Ishikawa (cell line): ENCODE measurements around the gene REXO5.

ENCODE experiments used
- CEBPB ChIP-seq: IDR thresholded peaks from 2 replicates; pipeline ENCODE4 v1.6.1; 2012
- CREB1 ChIP-seq: IDR thresholded peaks from 2 replicates; pipeline ENCODE4 v1.6.1; 2012; ENCODE audit warnings: low read depth
- EGR1 ChIP-seq: IDR thresholded peaks from 2 replicates; pipeline ENCODE4 v1.6.1; 2012
- EP300 ChIP-seq: IDR thresholded peaks from 2 replicates; pipeline ENCODE4 v1.6.1; 2012; ENCODE audit warnings: borderline replicate concordance
- FOXM1 ChIP-seq: IDR thresholded peaks from 2 replicates; pipeline ENCODE4 v1.6.1; 2012; ENCODE audit warnings: low read depth, borderline replicate concordance
- MAX ChIP-seq: IDR thresholded peaks from 2 replicates; pipeline ENCODE4 v1.6.1; 2012
- NFIC ChIP-seq: IDR thresholded peaks from 2 replicates; pipeline ENCODE4 v1.6.1; 2012
- RAD21 ChIP-seq: IDR thresholded peaks from 2 replicates; pipeline ENCODE4 v1.6.1; 2012; ENCODE audit warnings: low read depth
- REST ChIP-seq: IDR thresholded peaks from 2 replicates; pipeline ENCODE4 v1.6.1; 2012; ENCODE audit warnings: low read depth, mild to moderate bottlenecking
- TAF1 ChIP-seq: IDR thresholded peaks from 2 replicates; pipeline ENCODE4 v1.6.1; 2012; ENCODE audit warnings: low read depth, mild to moderate bottlenecking
- TCF12 ChIP-seq: IDR thresholded peaks from 2 replicates; pipeline ENCODE4 v1.6.1; 2012; ENCODE audit warnings: low read depth
- TEAD4 ChIP-seq: IDR thresholded peaks from 2 replicates; pipeline ENCODE4 v1.6.1; 2012
- USF1 ChIP-seq: IDR thresholded peaks from 2 replicates; pipeline ENCODE4 v1.6.1; 2012
- ZBTB7A ChIP-seq: IDR thresholded peaks from 2 replicates; pipeline ENCODE4 v1.6.1; 2012; ENCODE audit warnings: low read depth

- TF ChIP-seq MAX (no peak), TAF1 (no peak), NFIC (no peak), REST (no peak), CREB1 (no peak), EP300 (no peak), TCF12 (no peak), USF1 (no peak), FOXM1 (no peak), EGR1 (no peak), TEAD4 (no peak), RAD21 (no peak), CEBPB (no peak), ZBTB7A (no peak)
These were observed 24.6 kb upstream of the REXO5 start for GRCh38 chr16:20781697-20782096.
